ENCODE data around the gene TMEM179B.
"Not testable (repeated sequence)": the region's sequence is repeated elsewhere in the genome, so short reads cannot be mapped to it uniquely, and the experiment has no call there.

TMEM179B gene

GRCh38 chr11:62804310-62805075 is 17.3 kb downstream of the TMEM179B start:
- H3K4me3 ChIP-seq (ENCODE audit: low read length): peak overlapping the region; percentile 94
- TF ChIP-seq ZNF274 (IDR thresholded peaks at IDR 0.05; ENCODE audit: low read depth, low read length): no peak

- peak within 1 kb of the TSS; percentile 94 for H3K4me3 ChIP-seq (ENCODE audit: low read length)
- no peak for TF ChIP-seq ZNF274 (IDR thresholded peaks at IDR 0.05; ENCODE audit: low read depth, low read length)
Measured at GRCh38 chr11:62805076-62805892, 18.1 kb downstream of the TMEM179B start, which contains the start of gene NXF1. Gene NXF1 (minus strand): TSS chr11:62805440. CDS start chr11:62805356, 84 bp downstream.

GRCh38 chr11:62805961-62806441 is 18.8 kb downstream of the TMEM179B start:
- TF ChIP-seq ZNF274 (IDR thresholded peaks at IDR 0.05; ENCODE audit: low read depth, low read length): no peak
- peak overlapping the region; percentile 77 for H3K4me3 ChIP-seq (ENCODE audit: low read length)

DNA sequence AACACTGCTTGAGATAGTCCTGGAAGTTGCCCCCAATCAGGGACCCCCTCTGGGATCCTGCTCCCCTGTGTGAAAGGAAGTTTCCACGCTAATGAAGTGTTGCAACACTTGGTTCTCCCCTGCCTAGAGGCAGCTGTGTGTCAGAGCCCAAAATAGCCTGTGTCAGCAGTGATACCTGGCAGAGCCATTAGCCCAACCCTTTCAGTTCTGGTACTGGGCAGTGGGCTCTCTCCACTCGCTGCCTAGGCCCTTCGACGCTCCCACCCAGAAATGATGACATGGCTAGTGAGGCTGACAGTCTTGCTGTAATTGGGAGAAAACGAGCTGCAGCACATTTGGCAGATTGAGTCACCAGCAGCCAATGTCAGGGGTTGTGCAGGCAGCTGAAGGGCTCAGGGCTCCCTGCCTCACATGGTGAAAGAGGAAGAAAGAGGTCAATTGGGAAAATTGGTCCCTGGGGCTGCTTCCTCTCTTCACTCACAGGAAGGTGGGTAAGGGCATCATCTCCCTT is 19.5 kb downstream of the TMEM179B start:
- no peak for TF ChIP-seq ZNF274 (IDR thresholded peaks at IDR 0.05; ENCODE audit: low read depth, low read length)
- no peak overlapping the region; the same call in 1 of the 2 replicates for H3K4me3 ChIP-seq (ENCODE audit: low read length)

GRCh38 chr11:62810748-62811147 is 23.5 kb downstream of the TMEM179B start:
- no peak overlapping the region for H3K4me3 ChIP-seq (ENCODE audit: low read length)
- no peak for TF ChIP-seq ZNF274 (IDR thresholded peaks at IDR 0.05; ENCODE audit: low read depth, low read length)

- no peak overlapping the region for H3K4me3 ChIP-seq (ENCODE audit: low read length)
- TF ChIP-seq ZNF274 (IDR thresholded peaks at IDR 0.05; ENCODE audit: low read depth, low read length): no peak
Measured at GRCh38 chr11:62811659-62812058, 24.5 kb downstream of the TMEM179B start.

DNA sequence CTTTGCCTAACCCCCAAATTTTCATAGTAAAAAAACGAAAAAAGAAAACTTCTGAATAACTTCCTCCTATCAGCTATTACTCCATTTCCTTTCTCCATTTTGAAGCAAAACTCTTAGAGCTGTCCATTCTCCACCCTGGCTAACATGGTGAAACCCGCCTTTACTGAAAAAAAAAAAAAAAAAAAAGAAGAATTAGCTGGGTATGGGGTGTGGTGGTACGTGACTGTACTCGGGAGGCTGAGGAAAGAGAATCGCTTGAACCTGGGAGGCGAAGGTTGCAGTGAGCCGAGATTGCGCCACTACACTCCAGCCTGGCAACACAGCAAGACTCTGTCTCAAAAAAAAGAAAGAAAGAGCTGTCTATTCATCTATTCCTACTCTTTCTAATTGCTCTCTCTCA is 29.4 kb downstream of the TMEM179B start:
- no peak for TF ChIP-seq ZNF274 (IDR thresholded peaks at IDR 0.05; ENCODE audit: low read depth, low read length)
- H3K4me3 ChIP-seq (ENCODE audit: low read length): no peak overlapping the region

DNA sequence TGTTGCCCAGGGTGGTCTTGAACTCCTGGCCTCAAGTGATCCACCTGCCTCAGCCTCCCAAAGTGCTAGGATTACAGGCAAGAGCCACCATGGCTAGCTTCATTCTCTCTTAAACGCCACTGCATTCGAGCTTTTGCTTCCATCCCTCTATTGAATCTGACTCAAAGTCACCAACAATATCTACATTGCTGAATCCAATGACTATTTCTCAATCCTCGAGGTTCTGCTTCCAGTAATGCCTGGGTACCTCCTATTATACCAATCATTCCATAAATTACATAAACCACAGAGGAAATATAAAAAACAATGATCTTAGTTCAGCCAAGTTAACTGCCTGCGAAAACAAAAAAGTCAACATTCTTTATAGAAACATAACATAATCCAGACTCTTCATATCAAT is 29.9 kb downstream of the TMEM179B start:
- TF ChIP-seq ZNF274 (IDR thresholded peaks at IDR 0.05; ENCODE audit: low read depth, low read length): no peak
- no peak overlapping the region for H3K4me3 ChIP-seq (ENCODE audit: low read length)

GRCh38 chr11:62823677-62824076 is 36.5 kb downstream of the TMEM179B start:
- no peak for TF ChIP-seq ZNF274 (IDR thresholded peaks at IDR 0.05; ENCODE audit: low read depth, low read length)

GRCh38 chr11:62828130-62828529 is 40.9 kb downstream of the TMEM179B start:
- not testable (repeated sequence) for H3K4me3 ChIP-seq (ENCODE audit: low read length)

More at GRCh38 chr11:62823677-62824076, 36.5 kb downstream of the TMEM179B start:
- H3K4me3 ChIP-seq (ENCODE audit: low read length): no peak overlapping the region

GRCh38 chr11:62830904-62831519 is 43.8 kb downstream of the TMEM179B start:
- H3K4me3 ChIP-seq (ENCODE audit: low read length): peak overlapping the region; percentile 92
- TF ChIP-seq ZNF274 (IDR thresholded peaks at IDR 0.05; ENCODE audit: low read depth, low read length): no peak

GRCh38 chr11:62831520-62832335 is 44.5 kb downstream of the TMEM179B start, which contains the start of gene STX5:
Gene STX5 (minus strand): TSS chr11:62832051. CDS start chr11:62831243, 808 bp downstream.
- no peak for TF ChIP-seq ZNF274 (IDR thresholded peaks at IDR 0.05; ENCODE audit: low read depth, low read length)
- peak within 1 kb of the TSS; percentile 92 for H3K4me3 ChIP-seq (ENCODE audit: low read length)
